SK-N-SH treated with all-trans-retinoic acid at 6 μM for 48 hours (cell line): Measurements from ENCODE around the gene TANGO6.

ENCODE experiments used
- ATAC-seq: fragments of 200-7000 bp; cut with Tn5 transposase; 3 replicates; pipeline ENCODE4 v1.9.1; 2020; ENCODE audit warnings: mild to moderate bottlenecking, moderate library complexity
- ARNTL ChIP-seq: fragments of 450-650 bp; formaldehyde crosslinking; IDR thresholded peaks from 2 replicates; pipeline ENCODE4 v1.5.0; 2020; ENCODE audit warnings: low read depth, mild to moderate bottlenecking, moderate library complexity, borderline replicate concordance
- BACH2 ChIP-seq: fragments of 250-450 bp; sonication (Bioruptor Pico); IDR thresholded peaks from 2 replicates; pipeline ENCODE4 v1.9.0; 2021; ENCODE audit warnings: mild to moderate bottlenecking, borderline replicate concordance
- CSDC2 ChIP-seq: fragments of 250-450 bp; sonication (Bioruptor Pico); IDR thresholded peaks from 2 replicates; pipeline ENCODE4 v1.5.0; 2020; ENCODE audit warnings: mild to moderate bottlenecking, moderate library complexity
- ESRRG ChIP-seq: fragments of 250-450 bp; sonication (Bioruptor Pico); IDR thresholded peaks from 2 replicates; pipeline ENCODE4 v1.6.1; 2021; ENCODE audit warnings: mild to moderate bottlenecking
- GLIS3 ChIP-seq: fragments of 250-450 bp; sonication (Bioruptor Pico); IDR thresholded peaks from 2 replicates; pipeline ENCODE4 v1.5.0; 2020; ENCODE audit warnings: mild to moderate bottlenecking, moderate library complexity
- OSR1 ChIP-seq: fragments of 250-450 bp; sonication (Bioruptor Pico); IDR thresholded peaks from 2 replicates; pipeline ENCODE4 v1.8.0; 2022; ENCODE audit warnings: moderate library complexity, mild to moderate bottlenecking, inconsistent platforms
- PPARA ChIP-seq: fragments of 250-450 bp; sonication (Bioruptor Pico); IDR thresholded peaks from 2 replicates; pipeline ENCODE4 v1.5.0; 2020; ENCODE audit warnings: mild to moderate bottlenecking, borderline replicate concordance
- RARB ChIP-seq: fragments of 250-450 bp; sonication (Bioruptor Pico); IDR thresholded peaks from 2 replicates; pipeline ENCODE4 v1.8.0; 2021; ENCODE audit warnings: mild to moderate bottlenecking, moderate library complexity
- SNAI2 ChIP-seq: fragments of 250-450 bp; sonication (Bioruptor Pico); IDR thresholded peaks from 2 replicates; pipeline ENCODE4 v1.5.0; 2020; ENCODE audit warnings: mild to moderate bottlenecking, moderate library complexity
- TCF4 ChIP-seq: fragments of 250-450 bp; sonication (Bioruptor Pico); IDR thresholded peaks from 2 replicates; pipeline ENCODE4 v1.8.0; 2021; ENCODE audit warnings: mild to moderate bottlenecking, moderate library complexity, borderline replicate concordance
- TOX ChIP-seq: fragments of 250-450 bp; sonication (Bioruptor Pico); IDR thresholded peaks from 2 replicates; pipeline ENCODE4 v1.8.0; 2021; ENCODE audit warnings: mild to moderate bottlenecking, moderate library complexity, borderline replicate concordance
- ZC3H10 ChIP-seq: fragments of 250-450 bp; sonication (Bioruptor Pico); IDR thresholded peaks from 2 replicates; pipeline ENCODE4 v1.5.1; 2021; ENCODE audit warnings: mild to moderate bottlenecking, moderate library complexity
- ZFP3 ChIP-seq: fragments of 250-450 bp; sonication (Bioruptor Pico); IDR thresholded peaks from 2 replicates; pipeline ENCODE4 v1.5.0; 2020; ENCODE audit warnings: mild to moderate bottlenecking, moderate library complexity
- ZFP30 ChIP-seq: fragments of 450-650 bp; formaldehyde crosslinking; IDR thresholded peaks from 2 replicates; pipeline ENCODE4 v1.5.0; 2022; ENCODE audit warnings: mild to moderate bottlenecking, moderate library complexity
- ZNF565 ChIP-seq: fragments of 450-650 bp; formaldehyde crosslinking; conservative IDR thresholded peaks from 2 replicates; pipeline ENCODE4 v1.5.0; 2020; ENCODE audit warnings: low read depth, mild to moderate bottlenecking, moderate library complexity
- ZNF70 ChIP-seq: fragments of 450-650 bp; formaldehyde crosslinking; IDR thresholded peaks from 2 replicates; pipeline ENCODE4 v1.5.0; 2020; ENCODE audit warnings: mild to moderate bottlenecking, moderate library complexity
- ZNF8 ChIP-seq: fragments of 450-650 bp; formaldehyde crosslinking; IDR thresholded peaks from 2 replicates; pipeline ENCODE4 v1.5.0; 2020; ENCODE audit warnings: mild to moderate bottlenecking, moderate library complexity
- TF ChIP-seq, protein P1 (sequence below): fragments of 250-450 bp; sonication (Bioruptor Pico); IDR thresholded peaks from 2 replicates; pipeline ENCODE4 v1.5.1; 2021; ENCODE audit warnings: mild to moderate bottlenecking, moderate library complexity
- TF ChIP-seq, protein P2 (sequence below): fragments of 250-450 bp; sonication (Bioruptor Pico); IDR thresholded peaks from 2 replicates; pipeline ENCODE4 v1.8.0; 2020; ENCODE audit warnings: mild to moderate bottlenecking, moderate library complexity, borderline replicate concordance
- TF ChIP-seq, protein P3 (sequence below): fragments of 250-450 bp; sonication (Bioruptor Pico); IDR thresholded peaks from 2 replicates; pipeline ENCODE4 v1.5.1; 2020; ENCODE audit warnings: low read depth, mild to moderate bottlenecking, moderate library complexity
- TF ChIP-seq, protein P4 (sequence below): fragments of 250-450 bp; sonication (Bioruptor Pico); IDR thresholded peaks from 2 replicates; pipeline ENCODE4 v1.8.0; 2021; ENCODE audit warnings: low read depth, mild to moderate bottlenecking, moderate library complexity, borderline replicate concordance
- TF ChIP-seq, protein P5 (sequence below): fragments of 250-450 bp; sonication (Bioruptor Pico); IDR thresholded peaks from 2 replicates; pipeline ENCODE4 v1.5.0; 2020; ENCODE audit warnings: mild to moderate bottlenecking, moderate library complexity

Gene TANGO6

DNA sequence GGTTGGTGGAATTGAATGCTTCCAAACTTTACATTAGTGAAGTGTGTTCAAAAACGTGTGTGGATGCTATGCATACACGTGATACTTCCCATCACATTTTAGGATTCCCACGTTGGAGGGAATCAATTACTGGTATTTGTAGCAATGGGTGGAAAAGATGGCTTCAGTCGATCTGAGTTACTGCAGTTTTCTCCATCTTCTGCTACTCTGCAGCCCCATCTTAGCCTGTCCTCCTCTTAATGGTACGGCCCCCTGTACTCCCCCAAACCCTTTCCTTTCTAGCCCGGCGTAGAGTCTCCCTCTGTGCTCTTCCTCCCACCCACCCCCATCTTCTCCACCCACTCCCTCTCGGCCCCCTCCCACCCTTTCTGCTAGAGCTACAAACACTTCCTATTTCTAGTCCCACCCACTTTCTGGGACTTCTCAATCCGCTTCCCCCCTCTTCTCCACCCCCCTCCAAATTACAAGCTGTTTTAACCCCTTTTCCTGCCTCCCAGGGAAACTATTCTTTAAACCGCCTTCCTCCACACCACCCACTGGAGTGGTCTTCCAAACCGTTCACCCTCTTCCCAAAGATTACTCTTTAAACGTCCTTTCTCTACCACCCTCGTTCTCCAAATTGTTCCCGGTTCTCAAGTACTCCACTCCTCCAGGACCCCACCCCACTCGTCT lies 288.0 kb downstream of the TANGO6 start:
- peak; percentile 31 for ATAC-seq

DNA sequence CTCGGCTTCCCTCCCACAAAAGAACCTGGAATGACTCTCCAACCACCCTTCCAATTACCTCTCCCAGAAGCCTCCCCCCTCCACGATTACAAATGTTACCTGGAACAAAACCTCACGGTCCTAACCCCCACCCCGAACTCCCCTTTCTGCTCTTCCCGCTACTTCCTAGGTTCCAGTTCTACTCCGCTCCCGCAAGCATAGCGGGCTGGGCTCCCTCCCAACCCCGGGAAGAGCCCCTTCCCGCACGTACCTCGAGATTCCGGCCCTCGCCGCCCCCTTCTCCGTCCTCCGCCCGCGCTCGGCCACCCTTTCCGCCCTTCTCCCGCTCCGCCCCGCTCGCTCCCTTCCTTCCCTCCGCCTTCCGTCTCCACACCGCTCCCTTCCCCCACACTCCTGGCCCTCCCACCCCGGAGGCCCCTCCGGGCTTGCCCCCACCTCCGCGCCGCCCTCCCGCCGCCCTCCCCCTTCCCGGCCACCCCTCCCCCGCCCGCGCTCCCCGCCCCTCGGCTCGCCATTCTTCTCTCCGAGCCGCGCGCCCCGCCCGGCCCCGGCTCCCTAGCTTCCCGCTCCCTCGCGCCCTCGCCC lies 288.6 kb downstream of the TANGO6 start:
- peak; percentile 72 for ATAC-seq
- TF ChIP-seq ZNF70 (CRISPR knock-in tag): no peak
- TF ChIP-seq, protein P1, sequence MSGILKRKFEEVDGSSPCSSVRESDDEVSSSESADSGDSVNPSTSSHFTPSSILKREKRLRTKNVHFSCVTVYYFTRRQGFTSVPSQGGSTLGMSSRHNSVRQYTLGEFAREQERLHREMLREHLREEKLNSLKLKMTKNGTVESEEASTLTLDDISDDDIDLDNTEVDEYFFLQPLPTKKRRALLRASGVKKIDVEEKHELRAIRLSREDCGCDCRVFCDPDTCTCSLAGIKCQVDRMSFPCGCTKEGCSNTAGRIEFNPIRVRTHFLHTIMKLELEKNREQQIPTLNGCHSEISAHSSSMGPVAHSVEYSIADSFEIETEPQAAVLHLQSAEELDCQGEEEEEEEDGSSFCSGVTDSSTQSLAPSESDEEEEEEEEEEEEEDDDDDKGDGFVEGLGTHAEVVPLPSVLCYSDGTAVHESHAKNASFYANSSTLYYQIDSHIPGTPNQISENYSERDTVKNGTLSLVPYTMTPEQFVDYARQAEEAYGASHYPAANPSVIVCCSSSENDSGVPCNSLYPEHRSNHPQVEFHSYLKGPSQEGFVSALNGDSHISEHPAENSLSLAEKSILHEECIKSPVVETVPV (CRISPR knock-in tag): 0 out of 2 replicates have a peak, but pooled peaks have one; percentile 52
- TF ChIP-seq ZFP3 (CRISPR knock-in tag): no peak
- TF ChIP-seq ARNTL (CRISPR knock-in tag): no peak
- no peak for TF ChIP-seq BACH2 (CRISPR knock-in tag)
- peak; percentile 78; the same call in 1 of the 2 replicates for TF ChIP-seq GLIS3 (CRISPR knock-in tag)
- no peak for TF ChIP-seq OSR1
- TF ChIP-seq ZNF8 (CRISPR knock-in tag): 0 out of 2 replicates have a peak, but pooled peaks have one; percentile 6
- peak; percentile 51; the same call in 1 of the 2 replicates for TF ChIP-seq ESRRG
- TF ChIP-seq, protein P2, sequence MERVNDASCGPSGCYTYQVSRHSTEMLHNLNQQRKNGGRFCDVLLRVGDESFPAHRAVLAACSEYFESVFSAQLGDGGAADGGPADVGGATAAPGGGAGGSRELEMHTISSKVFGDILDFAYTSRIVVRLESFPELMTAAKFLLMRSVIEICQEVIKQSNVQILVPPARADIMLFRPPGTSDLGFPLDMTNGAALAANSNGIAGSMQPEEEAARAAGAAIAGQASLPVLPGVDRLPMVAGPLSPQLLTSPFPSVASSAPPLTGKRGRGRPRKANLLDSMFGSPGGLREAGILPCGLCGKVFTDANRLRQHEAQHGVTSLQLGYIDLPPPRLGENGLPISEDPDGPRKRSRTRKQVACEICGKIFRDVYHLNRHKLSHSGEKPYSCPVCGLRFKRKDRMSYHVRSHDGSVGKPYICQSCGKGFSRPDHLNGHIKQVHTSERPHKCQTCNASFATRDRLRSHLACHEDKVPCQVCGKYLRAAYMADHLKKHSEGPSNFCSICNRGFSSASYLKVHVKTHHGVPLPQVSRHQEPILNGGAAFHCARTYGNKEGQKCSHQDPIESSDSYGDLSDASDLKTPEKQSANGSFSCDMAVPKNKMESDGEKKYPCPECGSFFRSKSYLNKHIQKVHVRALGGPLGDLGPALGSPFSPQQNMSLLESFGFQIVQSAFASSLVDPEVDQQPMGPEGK (CRISPR knock-in tag): no peak; the same call in 1 of the 2 replicates
- TF ChIP-seq, protein P3, sequence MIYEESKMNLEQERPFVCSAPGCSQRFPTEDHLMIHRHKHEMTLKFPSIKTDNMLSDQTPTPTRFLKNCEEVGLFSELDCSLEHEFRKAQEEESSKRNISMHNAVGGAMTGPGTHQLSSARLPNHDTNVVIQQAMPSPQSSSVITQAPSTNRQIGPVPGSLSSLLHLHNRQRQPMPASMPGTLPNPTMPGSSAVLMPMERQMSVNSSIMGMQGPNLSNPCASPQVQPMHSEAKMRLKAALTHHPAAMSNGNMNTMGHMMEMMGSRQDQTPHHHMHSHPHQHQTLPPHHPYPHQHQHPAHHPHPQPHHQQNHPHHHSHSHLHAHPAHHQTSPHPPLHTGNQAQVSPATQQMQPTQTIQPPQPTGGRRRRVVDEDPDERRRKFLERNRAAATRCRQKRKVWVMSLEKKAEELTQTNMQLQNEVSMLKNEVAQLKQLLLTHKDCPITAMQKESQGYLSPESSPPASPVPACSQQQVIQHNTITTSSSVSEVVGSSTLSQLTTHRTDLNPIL (CRISPR knock-in tag): no peak
- TF ChIP-seq, protein P4, sequence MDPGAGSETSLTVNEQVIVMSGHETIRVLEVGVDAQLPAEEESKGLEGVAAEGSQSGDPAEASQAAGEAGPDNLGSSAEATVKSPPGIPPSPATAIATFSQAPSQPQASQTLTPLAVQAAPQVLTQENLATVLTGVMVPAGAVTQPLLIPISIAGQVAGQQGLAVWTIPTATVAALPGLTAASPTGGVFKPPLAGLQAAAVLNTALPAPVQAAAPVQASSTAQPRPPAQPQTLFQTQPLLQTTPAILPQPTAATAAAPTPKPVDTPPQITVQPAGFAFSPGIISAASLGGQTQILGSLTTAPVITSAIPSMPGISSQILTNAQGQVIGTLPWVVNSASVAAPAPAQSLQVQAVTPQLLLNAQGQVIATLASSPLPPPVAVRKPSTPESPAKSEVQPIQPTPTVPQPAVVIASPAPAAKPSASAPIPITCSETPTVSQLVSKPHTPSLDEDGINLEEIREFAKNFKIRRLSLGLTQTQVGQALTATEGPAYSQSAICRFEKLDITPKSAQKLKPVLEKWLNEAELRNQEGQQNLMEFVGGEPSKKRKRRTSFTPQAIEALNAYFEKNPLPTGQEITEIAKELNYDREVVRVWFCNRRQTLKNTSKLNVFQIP (CRISPR knock-in tag): no peak
- TF ChIP-seq ZFP30 (CRISPR knock-in tag): no peak
- no peak for TF ChIP-seq TCF4 (CRISPR knock-in tag)
- TF ChIP-seq TOX (CRISPR knock-in tag): no peak
- no peak for TF ChIP-seq ZNF565
- TF ChIP-seq, protein P5, sequence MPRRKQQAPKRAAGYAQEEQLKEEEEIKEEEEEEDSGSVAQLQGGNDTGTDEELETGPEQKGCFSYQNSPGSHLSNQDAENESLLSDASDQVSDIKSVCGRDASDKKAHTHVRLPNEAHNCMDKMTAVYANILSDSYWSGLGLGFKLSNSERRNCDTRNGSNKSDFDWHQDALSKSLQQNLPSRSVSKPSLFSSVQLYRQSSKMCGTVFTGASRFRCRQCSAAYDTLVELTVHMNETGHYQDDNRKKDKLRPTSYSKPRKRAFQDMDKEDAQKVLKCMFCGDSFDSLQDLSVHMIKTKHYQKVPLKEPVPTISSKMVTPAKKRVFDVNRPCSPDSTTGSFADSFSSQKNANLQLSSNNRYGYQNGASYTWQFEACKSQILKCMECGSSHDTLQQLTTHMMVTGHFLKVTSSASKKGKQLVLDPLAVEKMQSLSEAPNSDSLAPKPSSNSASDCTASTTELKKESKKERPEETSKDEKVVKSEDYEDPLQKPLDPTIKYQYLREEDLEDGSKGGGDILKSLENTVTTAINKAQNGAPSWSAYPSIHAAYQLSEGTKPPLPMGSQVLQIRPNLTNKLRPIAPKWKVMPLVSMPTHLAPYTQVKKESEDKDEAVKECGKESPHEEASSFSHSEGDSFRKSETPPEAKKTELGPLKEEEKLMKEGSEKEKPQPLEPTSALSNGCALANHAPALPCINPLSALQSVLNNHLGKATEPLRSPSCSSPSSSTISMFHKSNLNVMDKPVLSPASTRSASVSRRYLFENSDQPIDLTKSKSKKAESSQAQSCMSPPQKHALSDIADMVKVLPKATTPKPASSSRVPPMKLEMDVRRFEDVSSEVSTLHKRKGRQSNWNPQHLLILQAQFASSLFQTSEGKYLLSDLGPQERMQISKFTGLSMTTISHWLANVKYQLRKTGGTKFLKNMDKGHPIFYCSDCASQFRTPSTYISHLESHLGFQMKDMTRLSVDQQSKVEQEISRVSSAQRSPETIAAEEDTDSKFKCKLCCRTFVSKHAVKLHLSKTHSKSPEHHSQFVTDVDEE (CRISPR knock-in tag): no peak
- no peak for TF ChIP-seq PPARA (CRISPR knock-in tag)

More for the DNA sequence above, 288.0 kb downstream of the TANGO6 start:
- TF ChIP-seq RARB (CRISPR knock-in tag): no peak
- no peak for TF ChIP-seq TCF4 (CRISPR knock-in tag)
- no peak for TF ChIP-seq PPARA (CRISPR knock-in tag)
- TF ChIP-seq ESRRG: no peak
- TF ChIP-seq CSDC2: no peak
- no peak for TF ChIP-seq SNAI2 (CRISPR knock-in tag)
- TF ChIP-seq ZC3H10: no peak
- TF ChIP-seq OSR1: no peak
- TF ChIP-seq, protein P5 (CRISPR knock-in tag): no peak
- TF ChIP-seq ARNTL (CRISPR knock-in tag): no peak
